GM12872 (cell line): ENCODE results near the gene TBC1D2.

Experiments
- CTCF ChIP-seq: IDR thresholded peaks from 3 replicates; pipeline ENCODE4 v1.5.1; 2011; ENCODE audit warnings: low read depth, mild to moderate bottlenecking, low read length, moderate library complexity; ENCODE audit not compliant: insufficient read depth

Gene TBC1D2

DNA sequence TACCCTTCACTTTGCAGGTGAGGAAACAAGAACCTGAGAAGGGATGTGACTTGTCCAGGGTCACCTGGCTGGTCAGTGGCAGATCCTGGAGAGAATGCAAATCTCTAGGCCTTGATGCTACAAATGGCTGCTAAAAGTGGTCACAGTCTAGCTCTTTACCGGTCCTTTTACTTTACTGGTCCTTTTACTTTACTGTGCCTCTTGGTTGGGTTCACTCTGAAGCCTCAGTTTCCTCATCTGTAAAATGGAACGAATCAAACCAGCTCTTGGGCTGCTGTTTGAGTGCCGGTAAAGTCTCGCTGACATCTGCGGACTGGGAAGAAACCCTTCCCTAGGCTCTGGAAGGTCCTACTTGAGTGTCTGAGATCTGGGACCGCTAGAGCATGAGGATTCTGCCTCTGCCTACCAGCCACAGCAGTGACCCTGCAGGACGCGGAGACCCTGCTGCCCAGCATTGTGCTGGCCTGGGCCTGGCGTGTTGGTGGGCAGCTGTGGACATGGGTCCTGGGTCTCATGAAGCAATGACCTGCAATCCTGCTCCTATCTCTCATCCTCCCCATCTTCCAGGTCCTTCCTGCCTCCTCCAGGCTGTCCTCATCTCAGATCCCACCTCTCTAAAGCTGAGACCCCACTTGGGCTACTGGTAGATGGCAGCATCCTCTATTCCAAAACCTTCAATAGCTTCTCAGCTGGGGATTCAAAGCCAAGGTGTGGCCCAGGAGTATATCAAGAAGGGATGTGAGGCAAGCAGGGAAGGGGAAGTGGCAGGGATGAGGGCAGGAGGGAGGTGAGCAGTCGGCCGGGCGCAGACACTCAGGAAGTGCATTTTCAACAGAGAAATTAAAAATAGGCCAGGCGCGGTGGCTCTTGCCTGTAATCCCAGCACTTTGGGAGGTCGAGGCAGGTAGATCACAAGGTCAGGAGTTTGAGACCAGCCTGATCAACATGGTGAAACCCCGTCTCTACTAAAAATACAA lies 76.3 kb downstream of the TBC1D2 start:
- no peak for TF ChIP-seq CTCF

DNA sequence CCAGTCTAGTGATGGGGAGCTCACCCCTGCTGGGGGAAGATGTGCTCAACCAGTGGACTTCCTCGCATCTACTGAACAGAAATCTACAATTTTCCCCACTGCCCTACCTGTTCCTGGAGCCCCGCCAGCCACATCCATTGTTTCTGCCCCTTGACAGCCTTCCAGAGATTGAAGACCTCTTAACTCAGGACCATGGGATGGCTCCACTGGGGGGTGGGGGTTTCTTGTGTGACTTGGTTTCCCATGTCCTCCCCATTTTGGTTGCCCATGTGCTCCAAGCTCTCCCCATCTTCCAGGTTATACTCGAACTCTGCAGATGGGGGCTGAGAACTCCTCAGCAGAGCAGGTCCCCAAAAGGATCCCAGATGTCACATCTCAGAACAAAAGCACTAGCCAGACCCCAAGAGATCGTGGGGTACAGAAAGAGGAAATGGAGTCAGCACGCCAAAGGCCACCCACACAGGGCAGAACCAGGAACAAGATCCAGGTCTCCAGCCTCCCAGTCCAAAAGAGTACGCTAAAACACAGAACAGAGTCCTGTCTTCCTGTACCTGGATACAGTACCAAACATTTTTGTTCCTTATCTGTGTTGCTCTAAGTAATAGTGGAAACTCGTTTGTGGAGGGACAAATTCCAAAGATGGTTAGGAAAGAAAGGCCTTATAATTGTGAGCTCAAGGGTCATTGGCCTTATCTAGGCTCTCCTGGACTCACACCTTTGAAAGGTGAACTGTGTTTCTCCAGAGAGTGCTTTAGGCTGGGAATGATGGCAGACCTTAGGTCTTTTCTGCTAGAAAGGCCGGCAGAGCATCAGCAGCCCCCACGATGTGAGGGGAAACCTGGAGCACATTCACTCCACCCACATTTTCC lies 78.8 kb downstream of the TBC1D2 start:
- no peak for TF ChIP-seq CTCF

GRCh38 chr9:98175762-98176161 lies 79.7 kb downstream of the TBC1D2 start:
- TF ChIP-seq CTCF: no peak

DNA sequence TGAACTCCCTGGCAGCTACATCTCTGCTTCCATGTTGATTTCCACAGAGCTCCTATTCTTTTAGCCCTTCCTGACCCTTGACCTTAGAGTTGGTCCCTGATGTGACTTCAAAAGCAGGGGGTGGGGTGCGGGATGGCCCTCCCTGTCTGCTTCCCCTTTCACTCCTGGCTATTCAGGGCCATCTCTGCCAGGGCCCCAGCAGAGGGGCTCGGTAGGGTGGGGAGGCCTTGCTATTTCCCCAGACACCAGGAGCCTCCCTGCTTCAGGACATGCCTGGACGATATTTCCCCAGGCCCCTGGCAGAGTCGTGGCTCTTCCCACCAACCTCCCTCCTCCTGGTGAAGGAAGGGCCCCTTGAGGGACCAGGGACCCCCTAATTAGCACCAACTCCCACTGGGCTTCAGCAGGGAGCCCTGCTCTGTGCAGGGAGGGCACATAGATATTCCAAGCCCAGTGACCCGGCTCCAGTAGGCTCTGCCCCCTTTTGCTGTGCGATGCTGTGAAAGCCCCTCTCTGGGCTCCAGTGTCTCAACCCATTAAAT lies 80.3 kb downstream of the TBC1D2 start:
- no peak for TF ChIP-seq CTCF

DNA sequence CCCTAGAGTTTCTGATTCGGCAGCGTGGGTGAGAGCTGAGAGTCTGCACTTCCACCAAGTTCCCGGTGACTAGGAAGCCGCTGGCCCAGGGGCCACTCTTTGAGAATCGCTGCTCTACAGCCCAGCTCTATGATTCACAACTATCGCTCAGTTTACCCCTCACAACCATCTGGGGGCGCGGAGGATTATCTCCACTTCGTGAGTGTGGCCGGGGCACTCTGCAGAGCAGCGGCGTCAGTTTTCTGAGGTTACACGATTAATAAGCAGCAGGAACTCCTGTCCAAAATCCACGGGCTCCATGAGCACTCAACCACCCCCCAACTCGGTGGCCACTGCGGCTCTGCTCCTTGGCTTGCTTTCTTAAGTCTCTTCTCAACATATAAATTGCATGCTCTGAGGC lies 82.3 kb downstream of the TBC1D2 start:
- no peak for TF ChIP-seq CTCF

- TF ChIP-seq CTCF: no peak
Measured at GRCh38 chr9:98172604-98173003, 82.8 kb downstream of the TBC1D2 start.

GRCh38 chr9:98171176-98171925 lies 84.1 kb downstream of the TBC1D2 start:
- TF ChIP-seq CTCF: no peak
